ENCODE results near the gene WDR46.

- TF ChIP-seq CTCF (IDR thresholded peaks at IDR 0.05; ENCODE audit: insufficient read depth, low read depth, low read length) = no peak
- no peak for TF ChIP-seq EZH2 (IDR thresholded peaks at IDR 0.05; ENCODE audit: insufficient read depth, low read length)
Observed at GRCh38 chr6:33336495-33336894, 47.5 kb upstream of the WDR46 start.
